Left lobe of liver (tissue), 2 donors: ENCODE measurements around the gene SGIP1. TPM values are rescaled to one million over a fixed set of nuclear protein-coding genes. Genes with fewer than 3 reads are reported as not detected.
"Not testable (repeated sequence)": the region's sequence is repeated elsewhere in the genome, so short reads cannot be mapped to it uniquely, and the experiment has no call there.

Experiments
- ATAC-seq: fragments of 200-7000 bp; cut with Tn5 transposase; one replicate; pipeline ENCODE4 v1.9.1; 2020; ENCODE audit warnings: mild to moderate bottlenecking, moderate library complexity
- DNase-seq: peaks from one replicate; pipeline ENCODE4 v3.0.0-alpha.2; 2020; ENCODE audit warnings: low spot score
- total RNA-seq: library from RNA; stranded (reverse); gene quantifications from one replicate; pipeline ENCODE4 v1.2.1, GENCODE V29; 2021
- donor health status: DM: no; HTN: no; CAD: no; lungs with moderate emphysema.
- donor health status: DM: no; HTN: yes; CAD: no.

The SGIP1 gene
- total RNA-seq, 1 donor from 2014 or later = 0.30 TPM

GRCh38 chr1:66758241-66758755 lies 224.3 kb downstream of the SGIP1 start:
- DNase-seq (no peak), ATAC-seq (no peak)

GRCh38 chr1:66760506-66760905 lies 226.6 kb downstream of the SGIP1 start:
- ATAC-seq = no peak

GRCh38 chr1:66761221-66761620 lies 227.3 kb downstream of the SGIP1 start:
- DNase-seq (no peak), ATAC-seq (peak; percentile 23)

More at GRCh38 chr1:66760506-66760905, 226.6 kb downstream of the SGIP1 start:
- DNase-seq = no peak

GRCh38 chr1:66764994-66765578 lies 231.1 kb downstream of the SGIP1 start:
- peak; percentile 92 for ATAC-seq
- DNase-seq = no peak

GRCh38 chr1:66767626-66768025 lies 233.7 kb downstream of the SGIP1 start:
- no peak for ATAC-seq

GRCh38 chr1:66768965-66769364 lies 235.0 kb downstream of the SGIP1 start:
- DNase-seq = no peak
- no peak for ATAC-seq

More at GRCh38 chr1:66767626-66768025, 233.7 kb downstream of the SGIP1 start:
- DNase-seq = no peak

- DNase-seq (no peak), ATAC-seq (no peak)
These were observed 235.7 kb downstream of the SGIP1 start for GRCh38 chr1:66769512-66770229.

- ATAC-seq = no peak
- no peak for DNase-seq
These were observed 236.3 kb downstream of the SGIP1 start for GRCh38 chr1:66770240-66770639.

- ATAC-seq (no peak), DNase-seq (no peak)
These were observed 236.7 kb downstream of the SGIP1 start for GRCh38 chr1:66770694-66771093.

- no peak for ATAC-seq
These were observed 239.3 kb downstream of the SGIP1 start for GRCh38 chr1:66773227-66773626.

GRCh38 chr1:66774438-66774837 lies 240.5 kb downstream of the SGIP1 start:
- ATAC-seq = no peak
- no peak for DNase-seq

More at GRCh38 chr1:66773227-66773626, 239.3 kb downstream of the SGIP1 start:
- DNase-seq = no peak

- DNase-seq (no peak), ATAC-seq (no peak)
These were observed 241.7 kb downstream of the SGIP1 start for GRCh38 chr1:66775646-66776045.

GRCh38 chr1:66777831-66778230 lies 243.9 kb downstream of the SGIP1 start:
- DNase-seq = no peak

GRCh38 chr1:66778266-66778665 lies 244.3 kb downstream of the SGIP1 start:
- no peak for DNase-seq

More at GRCh38 chr1:66777831-66778230, 243.9 kb downstream of the SGIP1 start:
- ATAC-seq = no peak

GRCh38 chr1:66778969-66779368 lies 245.0 kb downstream of the SGIP1 start:
- no peak for ATAC-seq

More at GRCh38 chr1:66778266-66778665, 244.3 kb downstream of the SGIP1 start:
- no peak for ATAC-seq

GRCh38 chr1:66779475-66780078 lies 245.6 kb downstream of the SGIP1 start:
- ATAC-seq (no peak), DNase-seq (no peak)

More at GRCh38 chr1:66778969-66779368, 245.0 kb downstream of the SGIP1 start:
- no peak for DNase-seq

GRCh38 chr1:66785800-66786199 lies 251.8 kb downstream of the SGIP1 start:
- ATAC-seq = not testable (repeated sequence)

GRCh38 chr1:66787641-66788040 lies 253.7 kb downstream of the SGIP1 start:
- no peak for DNase-seq
- no peak for ATAC-seq

More at GRCh38 chr1:66785800-66786199, 251.8 kb downstream of the SGIP1 start:
- DNase-seq = not testable (repeated sequence)

- ATAC-seq (no peak), DNase-seq (no peak)
These were observed 254.4 kb downstream of the SGIP1 start for GRCh38 chr1:66788231-66788939.

GRCh38 chr1:66791621-66792610 lies 258.0 kb downstream of the SGIP1 start:
- no peak for ATAC-seq

More at GRCh38 chr1:66791621-66792610, 258.0 kb downstream of the SGIP1 start:
- DNase-seq = no peak
